Endothelial cell of umbilical vein (primary cell): ENCODE data around the gene SORT1. TPM values are rescaled to one million over a fixed set of nuclear protein-coding genes. Genes with fewer than 3 reads are reported as not detected.
"Not testable (repeated sequence)": the region's sequence is repeated elsewhere in the genome, so short reads cannot be mapped to it uniquely, and the experiment has no call there.

Source experiments
- BruUV-seq: library from RNA; stranded (reverse); fragments of 400-500 nt; replicated peaks from 2 replicates; lab custom pipeline; 2021; lab: Mats Ljungman, UMichigan
- CTCF ChIA-PET: fragments of 300-600, 350-600 bp; sonication (Branson Sonifier 250); formaldehyde crosslinking; loops from one replicate; lab custom pipeline; 2021; ENCODE audit warnings: antibody characterized with exemption, inconsistent platforms; lab: Charles Lee
- POLR2A ChIA-PET: fragments of 300-600, 350-600 bp; sonication (Branson Sonifier 250); formaldehyde crosslinking; loops from one replicate; lab custom pipeline; 2021; ENCODE audit warnings: antibody characterized with exemption, inconsistent platforms; lab: Charles Lee
- DNase-seq: peaks from one replicate; pipeline ENCODE4 v3.0.0-alpha.2; 2011; ENCODE audit warnings: low read depth, low spot score
- FAIRE-seq: peaks from 2 replicates; lab custom pipeline; 2011; peaks lifted over from hg19 to GRCh38; lab: Jason Lieb, UNC
- H2AFZ ChIP-seq: 2 replicates; pipeline ENCODE4 v1.6.0; 2012; ENCODE audit warnings: low read depth, low read length, control low read depth, inconsistent platforms
- H3K27ac ChIP-seq: 2 replicates; pipeline ENCODE4 v1.5.1; 2011; ENCODE audit warnings: low read depth, mild to moderate bottlenecking, control low read depth, low read length, moderate library complexity; ENCODE audit not compliant: insufficient read depth
- H3K27me3 ChIP-seq, 2 experiments: 2 replicates each; pipeline versions ENCODE4 v1.6.0 to v1.6.1; 2011; ENCODE audit warnings: low read length in 2 of 2, mixed read lengths in 1 of 2; ENCODE audit not compliant: control insufficient read depth in 2 of 2, insufficient read depth in 2 of 2
- H3K36me3 ChIP-seq, 2 experiments: 2 replicates in 1 of 2; 3 replicates in 1 of 2; pipeline ENCODE4 v1.5.1; 2011; ENCODE audit warnings: low read length in 2 of 2, mild to moderate bottlenecking in 1 of 2, moderate library complexity in 1 of 2; ENCODE audit not compliant: control insufficient read depth in 2 of 2, insufficient read depth in 2 of 2; ENCODE audit errors: extremely low read depth in 1 of 2
- H3K4me1 ChIP-seq: 3 replicates; pipeline ENCODE4 v1.5.1; 2011; ENCODE audit warnings: mild to moderate bottlenecking, low read length; ENCODE audit not compliant: control insufficient read depth, insufficient read depth; ENCODE audit errors: extremely low read depth
- H3K4me2 ChIP-seq: 2 replicates; pipeline ENCODE4 v1.6.1; 2011; ENCODE audit warnings: low read length, control low read depth, mixed read lengths; ENCODE audit not compliant: insufficient read depth
- H3K4me3 ChIP-seq, 3 experiments: fragments of 200-600 bp in 1 of 3; sonication (generic), shearing (Covaris generic) in 1 of 3; replicated peaks in 1 of 3; 2 replicates each; pipeline ENCODE4 v1.5.1; 2011 to 2016; ENCODE audit warnings: control low read depth in 3 of 3, low read length in 3 of 3, mild to moderate bottlenecking in 2 of 3, inconsistent platforms in 1 of 3, low read depth in 1 of 3, moderate library complexity in 1 of 3; ENCODE audit not compliant: insufficient read depth in 1 of 3
- H3K79me2 ChIP-seq: 2 replicates; pipeline ENCODE4 v1.6.0; 2012; ENCODE audit warnings: low read length, inconsistent platforms; ENCODE audit not compliant: control insufficient read depth, insufficient read depth
- H3K9ac ChIP-seq: replicated peaks from 2 replicates; pipeline ENCODE3; 2011; ENCODE audit warnings: low read length, control low read depth; ENCODE audit not compliant: insufficient read depth; ENCODE audit errors: extremely low read depth
- H3K9me1 ChIP-seq: replicated peaks from 3 replicates; pipeline ENCODE4 v1.6.0; 2011; ENCODE audit warnings: mild to moderate bottlenecking, low read length; ENCODE audit not compliant: control insufficient read depth, insufficient read depth; ENCODE audit errors: extremely low read depth
- H3K9me3 ChIP-seq: replicated peaks from 2 replicates; pipeline ENCODE4 v1.5.1; 2012; ENCODE audit warnings: low read length, inconsistent platforms; ENCODE audit not compliant: control insufficient read depth, insufficient read depth
- H4K20me1 ChIP-seq: replicated peaks from 2 replicates; pipeline ENCODE3; 2011; ENCODE audit warnings: mild to moderate bottlenecking, low read length; ENCODE audit not compliant: control insufficient read depth, insufficient read depth; ENCODE audit errors: extremely low read depth
- EZH2 ChIP-seq: IDR thresholded peaks from 2 replicates; pipeline ENCODE4 v1.6.1; 2012; ENCODE audit warnings: borderline replicate concordance, low read depth, mild to moderate bottlenecking, moderate library complexity, low read length, inconsistent platforms; ENCODE audit not compliant: severe bottlenecking
- GATA2 ChIP-seq: IDR thresholded peaks from 2 replicates; pipeline ENCODE4 v1.7.0; 2011; ENCODE audit warnings: low read depth, mild to moderate bottlenecking, moderate library complexity, mixed read lengths, low read length; ENCODE audit not compliant: insufficient read length, insufficient read depth
- MYC ChIP-seq: IDR thresholded peaks from one replicate; pipeline ENCODE4 v1.6.1; 2011; ENCODE audit warnings: mild to moderate bottlenecking, low read depth, low read length
- POLR2A ChIP-seq: IDR thresholded peaks from 2 replicates; pipeline ENCODE4 v1.6.1; 2012; ENCODE audit warnings: low read depth, mild to moderate bottlenecking, control low read depth, low read length
- POLR2AphosphoS5 ChIP-seq: IDR thresholded peaks from 2 replicates; pipeline ENCODE4 v1.6.1; 2012; ENCODE audit warnings: low read depth, mild to moderate bottlenecking, control low read depth, low read length, moderate library complexity; ENCODE audit not compliant: insufficient read depth
- dilution Hi-C: fragments of 300-500 bp; cut with MboI; formaldehyde crosslinking; loops from one replicate; pipeline ENCODE4 v1.15.0; 2019; ENCODE audit warnings: low sequenced_read_pairs; ENCODE audit not compliant: extremely low pct_ligation_motif_present
- intact Hi-C: fragments of 100-400 bp; cut with micrococcal nuclease; formaldehyde crosslinking; loops from one replicate; pipeline ENCODE4 v1.10.0; 2022
- polyA plus RNA-seq, 4 experiments: library from polyadenylated mRNA; depleted of rRNA in 3 of 4; stranded (reverse) in 3 of 4; unstranded in 1 of 4; fragments of >200 nt; gene quantifications; 2 replicates each; pipeline versions ENCODE4 v1.2.1 to v1.2.3, GENCODE V29; 2011 to 2012; ENCODE audit warnings: missing spikeins in 1 of 4
- total RNA-seq: library from RNA; stranded (reverse); gene quantifications from 2 replicates; pipeline ENCODE4 v1.2.3, GENCODE V29; 2021
- TF ChIP-seq, protein P1 (sequence below), 2 donors: IDR thresholded peaks; 1 replicate in 1 of 2; 2 replicates in 1 of 2; pipeline ENCODE4 v1.5.1; 2011; ENCODE audit warnings: low read length in 2 of 2, mild to moderate bottlenecking in 2 of 2, moderate library complexity in 2 of 2, control low read depth in 1 of 2, inconsistent platforms in 1 of 2, low read depth in 1 of 2; ENCODE audit not compliant: insufficient read depth in 1 of 2; ENCODE audit errors: extremely low read depth in 1 of 2

The SORT1 gene
- total and polyA plus RNA-seq, 2 donors (not counting 3 experiments of a cell fraction or from before 2014, with no cell fraction given): 6.8 to 17.8 TPM

DNA sequence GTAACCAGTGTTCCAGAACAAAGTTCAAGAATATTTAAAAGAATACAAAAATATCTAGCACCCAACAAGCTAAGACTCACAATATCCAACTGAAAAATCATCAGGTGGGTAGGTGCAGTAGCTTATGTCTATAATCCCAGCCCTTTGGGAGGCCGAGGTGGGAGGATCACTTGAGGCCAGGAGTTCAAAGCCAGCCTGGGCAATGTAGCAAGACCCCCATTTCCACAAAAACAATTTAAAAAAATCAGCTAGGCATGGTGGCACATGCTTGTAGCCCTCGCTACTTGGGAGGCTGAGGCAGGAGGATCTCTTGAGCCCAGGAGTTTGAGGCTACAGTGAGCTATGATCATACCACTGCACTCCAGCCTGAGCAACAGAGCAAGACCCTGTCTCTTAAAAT lies 24.0 kb downstream of the SORT1 start:
- H3K36me3 ChIP-seq, H3K27ac ChIP-seq, dilution Hi-C loops, H3K9ac ChIP-seq, BruUV-seq, H2AFZ ChIP-seq, H3K27me3 ChIP-seq, H4K20me1 ChIP-seq, FAIRE-seq, H3K4me1 ChIP-seq, DNase-seq, H3K4me2 ChIP-seq, H3K9me1 ChIP-seq, H3K79me2 ChIP-seq, intact Hi-C loops, POLR2A ChIA-PET, H3K4me3 ChIP-seq, H3K9me3 ChIP-seq: not testable (repeated sequence)
- CTCF ChIA-PET: interaction anchor here (1.0 kb wide), 1 partner anchor 11 kb away, joined by 3 read pairs; no protein-coding TSS in a partner anchor

DNA sequence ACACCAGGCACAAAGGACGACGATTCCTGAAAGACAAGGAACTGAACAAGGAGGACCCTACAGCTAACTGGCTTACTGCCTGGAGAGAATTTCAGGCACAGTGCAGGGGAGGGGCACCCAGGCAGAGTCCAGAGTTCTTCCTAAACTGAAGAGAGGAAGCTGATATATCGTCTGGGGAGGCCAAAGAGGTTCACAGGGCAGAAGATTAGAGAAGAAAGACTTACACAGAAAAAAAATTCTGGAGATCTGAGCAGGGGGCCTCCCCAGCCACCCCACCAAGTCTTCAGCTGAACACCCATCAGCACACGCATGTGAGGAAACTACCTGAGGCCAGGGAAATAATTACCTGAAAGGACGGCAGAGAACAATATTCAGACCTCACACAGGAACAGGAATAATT lies 24.6 kb downstream of the SORT1 start:
- DNase-seq: no peak
- H3K9ac ChIP-seq: no peak overlapping the region
- no peaks in the 10 kb centered on the region for H3K79me2 ChIP-seq
- H4K20me1 ChIP-seq: no peaks in the 10 kb centered on the region
- dilution Hi-C loops (no loop called here), intact Hi-C loops (no loop called here)
- H3K4me2 ChIP-seq: no peak overlapping the region
- TF ChIP-seq EZH2: no peak
- no peak for TF ChIP-seq POLR2AphosphoS5
- no peak for TF ChIP-seq GATA2
- TF ChIP-seq MYC: no peak
- TF ChIP-seq POLR2A: no peak
- TF ChIP-seq, protein P1, sequence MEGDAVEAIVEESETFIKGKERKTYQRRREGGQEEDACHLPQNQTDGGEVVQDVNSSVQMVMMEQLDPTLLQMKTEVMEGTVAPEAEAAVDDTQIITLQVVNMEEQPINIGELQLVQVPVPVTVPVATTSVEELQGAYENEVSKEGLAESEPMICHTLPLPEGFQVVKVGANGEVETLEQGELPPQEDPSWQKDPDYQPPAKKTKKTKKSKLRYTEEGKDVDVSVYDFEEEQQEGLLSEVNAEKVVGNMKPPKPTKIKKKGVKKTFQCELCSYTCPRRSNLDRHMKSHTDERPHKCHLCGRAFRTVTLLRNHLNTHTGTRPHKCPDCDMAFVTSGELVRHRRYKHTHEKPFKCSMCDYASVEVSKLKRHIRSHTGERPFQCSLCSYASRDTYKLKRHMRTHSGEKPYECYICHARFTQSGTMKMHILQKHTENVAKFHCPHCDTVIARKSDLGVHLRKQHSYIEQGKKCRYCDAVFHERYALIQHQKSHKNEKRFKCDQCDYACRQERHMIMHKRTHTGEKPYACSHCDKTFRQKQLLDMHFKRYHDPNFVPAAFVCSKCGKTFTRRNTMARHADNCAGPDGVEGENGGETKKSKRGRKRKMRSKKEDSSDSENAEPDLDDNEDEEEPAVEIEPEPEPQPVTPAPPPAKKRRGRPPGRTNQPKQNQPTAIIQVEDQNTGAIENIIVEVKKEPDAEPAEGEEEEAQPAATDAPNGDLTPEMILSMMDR (IDR thresholded peaks at IDR 0.05; ENCODE audit: extremely low read depth in 1 of 2, insufficient read depth in 1 of 2, low read depth in 1 of 2, low read length in 2 of 2): no peak
- H3K27ac ChIP-seq: no peak overlapping the region
- no peak overlapping the region for H3K4me3 ChIP-seq
- FAIRE-seq: no peak
- no peak overlapping the region for H2AFZ ChIP-seq
- H3K4me1 ChIP-seq: no peaks in the 10 kb centered on the region
- no peaks in the 10 kb centered on the region for H3K36me3 ChIP-seq
- no peaks in the 10 kb centered on the region for H3K9me3 ChIP-seq
- peaks cover 2 to 5% of the 10 kb centered on the region in 2 experiments for H3K27me3 ChIP-seq
- POLR2A ChIA-PET: no interaction called here
- no TSS peak for BruUV-seq
- CTCF ChIA-PET: interaction anchor here (1.0 kb wide), 1 partner anchor 11 kb away, joined by 3 read pairs; no protein-coding TSS in a partner anchor
- no peaks in the 10 kb centered on the region for H3K9me1 ChIP-seq
